H9 (cell line): Measurements from ENCODE around the gene OPHN1. TPM values are rescaled to one million over a fixed set of nuclear protein-coding genes. Genes with fewer than 3 reads are reported as not detected.

ENCODE experiments used
- DNase-seq: peaks from one replicate; pipeline ENCODE4 v3.0.0-alpha.2; 2017
- H2AFZ ChIP-seq: one replicate; pipeline ENCODE4 v1.6.1; 2013; ENCODE audit warnings: mild to moderate bottlenecking, low read length, control low read depth, moderate library complexity
- H2AK5ac ChIP-seq: 2 replicates; pipeline ENCODE4 v1.6.1; 2013; ENCODE audit warnings: low read length, control low read depth, mixed read lengths; ENCODE audit not compliant: insufficient read length
- H2BK120ac ChIP-seq: one replicate; pipeline ENCODE4 v1.6.1; 2013; ENCODE audit warnings: low read depth, mild to moderate bottlenecking, low read length, control low read depth, inconsistent platforms; ENCODE audit not compliant: poor library complexity, severe bottlenecking
- H2BK12ac ChIP-seq: 2 replicates; pipeline ENCODE4 v1.6.1; 2013; ENCODE audit warnings: low read length, control low read depth, mixed read lengths, low read depth; ENCODE audit not compliant: insufficient read length
- H2BK15ac ChIP-seq: 2 replicates; pipeline ENCODE4 v1.6.1; 2013; ENCODE audit warnings: low read depth, low read length, control low read depth
- H2BK20ac ChIP-seq: one replicate; pipeline ENCODE4 v1.6.1; 2013; ENCODE audit warnings: low read depth, mild to moderate bottlenecking, low read length, control low read depth, inconsistent platforms; ENCODE audit not compliant: poor library complexity, severe bottlenecking
- H2BK5ac ChIP-seq: 2 replicates; pipeline ENCODE4 v1.6.1; 2013; ENCODE audit warnings: low read length, control low read depth, mixed read lengths; ENCODE audit not compliant: insufficient read length
- H3K14ac ChIP-seq: 2 replicates; pipeline ENCODE4 v1.6.1; 2013; ENCODE audit warnings: low read length, control low read depth; ENCODE audit not compliant: insufficient read depth
- H3K18ac ChIP-seq: 2 replicates; pipeline ENCODE4 v1.6.1; 2013; ENCODE audit warnings: low read depth, mild to moderate bottlenecking, mixed read lengths, low read length, control low read depth; ENCODE audit not compliant: insufficient read length
- H3K23ac ChIP-seq: 2 replicates; pipeline ENCODE4 v1.6.1; 2013; ENCODE audit warnings: low read length, control low read depth, mixed read lengths, low read depth; ENCODE audit not compliant: insufficient read length
- H3K23me2 ChIP-seq: 2 replicates; pipeline ENCODE4 v1.6.1; 2013; ENCODE audit warnings: low read depth, mild to moderate bottlenecking, mixed read lengths, low read length, control low read depth; ENCODE audit not compliant: insufficient read length, poor library complexity, severe bottlenecking
- H3K27ac ChIP-seq: 2 replicates; pipeline ENCODE4 v1.5.1; 2013; ENCODE audit warnings: low read length, control low read depth, mixed read lengths, low read depth; ENCODE audit not compliant: insufficient read length
- H3K27me3 ChIP-seq: 2 replicates; pipeline ENCODE4 v1.6.1; 2013; ENCODE audit warnings: low read length, control low read depth, inconsistent platforms; ENCODE audit not compliant: insufficient read depth
- H3K4ac ChIP-seq: 2 replicates; pipeline ENCODE4 v1.6.1; 2013; ENCODE audit warnings: low read depth, mild to moderate bottlenecking, control low read depth, inconsistent platforms, low read length, moderate library complexity
- H3K4me1 ChIP-seq: 2 replicates; pipeline ENCODE4 v1.6.1; 2013; ENCODE audit warnings: low read length, control low read depth, inconsistent platforms; ENCODE audit not compliant: insufficient read depth
- H3K4me2 ChIP-seq: 2 replicates; pipeline ENCODE4 v1.6.1; 2013; ENCODE audit warnings: low read length, control low read depth, mixed read lengths; ENCODE audit not compliant: insufficient read length, insufficient read depth
- H3K56ac ChIP-seq: 2 replicates; pipeline ENCODE4 v1.6.1; 2013; ENCODE audit warnings: low read depth, mild to moderate bottlenecking, mixed read lengths, low read length, control low read depth; ENCODE audit not compliant: insufficient read length
- H3K79me1 ChIP-seq: 2 replicates; pipeline ENCODE4 v1.6.1; 2013; ENCODE audit warnings: low read depth, mild to moderate bottlenecking, moderate library complexity, low read length, control low read depth, inconsistent platforms; ENCODE audit not compliant: insufficient read depth, poor library complexity, severe bottlenecking
- H3K79me2 ChIP-seq: 2 replicates; pipeline ENCODE4 v1.6.1; 2013; ENCODE audit warnings: low read length, control low read depth, inconsistent platforms; ENCODE audit not compliant: insufficient read depth
- H3K9ac ChIP-seq: 2 replicates; pipeline ENCODE4 v1.6.1; 2013; ENCODE audit warnings: low read length, control low read depth, mixed read lengths; ENCODE audit not compliant: insufficient read length; ENCODE audit errors: extremely low read depth
- H3K9me3 ChIP-seq: one replicate; pipeline ENCODE4 v1.6.1; 2013; ENCODE audit warnings: low read depth, low read length, inconsistent platforms; ENCODE audit not compliant: control insufficient read depth
- H3T11ph ChIP-seq: one replicate; pipeline ENCODE4 v1.6.1; 2013; ENCODE audit warnings: mild to moderate bottlenecking, low read length, control low read depth, inconsistent platforms
- H4K20me1 ChIP-seq: one replicate; pipeline ENCODE4 v1.6.1; 2013; ENCODE audit not compliant: control insufficient read depth, insufficient read length, insufficient read depth
- H4K5ac ChIP-seq: 2 replicates; pipeline ENCODE4 v1.6.1; 2013; ENCODE audit warnings: low read depth, mild to moderate bottlenecking, mixed read lengths, low read length, control low read depth; ENCODE audit not compliant: insufficient read length
- H4K8ac ChIP-seq: replicated peaks from 2 replicates; pipeline ENCODE4 v1.6.1; 2013; ENCODE audit warnings: low read length, control low read depth, mixed read lengths, low read depth; ENCODE audit not compliant: insufficient read length
- H4K91ac ChIP-seq: 2 replicates; pipeline ENCODE4 v1.6.1; 2013; ENCODE audit warnings: low read depth, mild to moderate bottlenecking, moderate library complexity, mixed read lengths, low read length, control low read depth; ENCODE audit not compliant: insufficient read length
- H3K27ac Mint-ChIP-seq, 3 experiments: 2 replicates in 2 of 3; 3 replicates in 1 of 3; pipeline ENCODE4 v1.8.0; 2020 to 2021; ENCODE audit warnings: mixed read lengths in 3 of 3, mild to moderate bottlenecking in 1 of 3, moderate library complexity in 1 of 3
- H3K27me3 Mint-ChIP-seq: 2 replicates; pipeline ENCODE4 v1.8.0; 2021; ENCODE audit warnings: low read depth, mild to moderate bottlenecking, moderate library complexity, mixed read lengths
- H3K36me3 Mint-ChIP-seq, 3 experiments: 2 replicates in 2 of 3; 3 replicates in 1 of 3; pipeline ENCODE4 v1.8.0; 2020 to 2021; ENCODE audit warnings: low read depth in 3 of 3, mixed read lengths in 3 of 3; ENCODE audit not compliant: insufficient read depth in 1 of 3
- H3K4me1 Mint-ChIP-seq, 2 experiments: 2 replicates each; pipeline ENCODE4 v1.8.0; 2020; ENCODE audit warnings: mixed read lengths in 2 of 2
- H3K4me3 Mint-ChIP-seq, 2 experiments: 2 replicates in 1 of 2; 3 replicates in 1 of 2; pipeline ENCODE4 v1.8.0; 2020 to 2021; ENCODE audit warnings: mild to moderate bottlenecking in 2 of 2, mixed read lengths in 2 of 2, moderate library complexity in 1 of 2
- H3K9me3 Mint-ChIP-seq, 2 experiments: 2 replicates in 1 of 2; 3 replicates in 1 of 2; pipeline ENCODE4 v1.8.0; 2020; ENCODE audit warnings: mild to moderate bottlenecking in 2 of 2, mixed read lengths in 2 of 2, moderate library complexity in 1 of 2
- WGBS: extraction: QIAGEN DNeasy Blood & Tissue Kit; methylation state at CpG from one replicate; pipeline ENCODE4 v1.1.7; 2013; ENCODE audit warnings: missing lambda C conversion rate, low lambda C conversion rate, mixed read lengths; ENCODE audit not compliant: insufficient read length; ENCODE audit errors: extremely low coverage; 5-methylcytosine and 5-hydroxymethylcytosine counted together
- total RNA-seq: library from RNA; stranded (reverse); gene quantifications from 2 replicates; pipeline ENCODE4 v1.2.1, GENCODE V29; 2021
- TF ChIP-seq, protein P1 (sequence below): fragments of 200-600 bp; sonication (generic); conservative IDR thresholded peaks from 3 replicates; pipeline ENCODE4 v1.8.0; 2021; ENCODE audit warnings: antibody characterized with exemption, mild to moderate bottlenecking

The OPHN1 gene
- total RNA-seq, 1 experiment from 2014 or later = 1.5 TPM

DNA sequence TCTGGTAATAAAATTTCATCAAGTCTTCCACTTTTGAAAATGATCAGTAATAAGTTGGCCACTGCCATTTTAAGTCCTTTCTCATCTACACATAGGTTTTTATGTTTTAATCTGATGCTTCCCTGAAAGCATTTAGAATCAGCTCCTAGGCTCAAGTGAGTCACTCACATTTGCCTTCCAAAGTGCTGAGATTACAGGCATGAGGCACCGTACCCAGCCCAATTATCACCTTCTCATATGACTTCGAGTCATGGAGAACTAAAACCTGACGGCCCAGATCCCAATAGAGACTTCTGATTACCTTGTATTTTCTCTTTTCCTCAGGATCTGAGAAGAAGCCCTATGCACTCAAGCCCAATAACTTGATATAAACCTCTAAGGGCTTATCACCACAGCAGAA is 140.8 kb downstream of the OPHN1 start:
- H3K4me3 Mint-ChIP-seq = no peak overlapping the region
- H3K4me1 Mint-ChIP-seq = peaks cover 3% of the 10 kb centered on the region in 2 experiments; a peak in 3 of 4 replicates
- no peaks in the 10 kb centered on the region for H3K23me2 ChIP-seq
- no peak overlapping the region for H2BK12ac ChIP-seq
- no peak overlapping the region for H2BK120ac ChIP-seq
- no peak overlapping the region for H3K27ac ChIP-seq
- no peak overlapping the region for H2BK5ac ChIP-seq
- no peak overlapping the region for H3K56ac ChIP-seq
- no peak overlapping the region for H2AFZ ChIP-seq
- peaks cover 27% of the 10 kb centered on the region for H3K9me3 ChIP-seq
- H3T11ph ChIP-seq = no peak overlapping the region
- no peak overlapping the region for H3K4me2 ChIP-seq
- H3K79me2 ChIP-seq = no peaks in the 10 kb centered on the region
- no peak overlapping the region for H3K23ac ChIP-seq
- peaks cover 49 to 64% of the 10 kb centered on the region in 2 experiments for H3K9me3 Mint-ChIP-seq
- H3K4ac ChIP-seq = no peak overlapping the region
- no peak overlapping the region for H3K9ac ChIP-seq
- no peaks in the 10 kb centered on the region for H3K4me1 ChIP-seq
- no peak for DNase-seq
- no peak overlapping the region for H3K14ac ChIP-seq
- H3K79me1 ChIP-seq = no peaks in the 10 kb centered on the region
- TF ChIP-seq, protein P1, sequence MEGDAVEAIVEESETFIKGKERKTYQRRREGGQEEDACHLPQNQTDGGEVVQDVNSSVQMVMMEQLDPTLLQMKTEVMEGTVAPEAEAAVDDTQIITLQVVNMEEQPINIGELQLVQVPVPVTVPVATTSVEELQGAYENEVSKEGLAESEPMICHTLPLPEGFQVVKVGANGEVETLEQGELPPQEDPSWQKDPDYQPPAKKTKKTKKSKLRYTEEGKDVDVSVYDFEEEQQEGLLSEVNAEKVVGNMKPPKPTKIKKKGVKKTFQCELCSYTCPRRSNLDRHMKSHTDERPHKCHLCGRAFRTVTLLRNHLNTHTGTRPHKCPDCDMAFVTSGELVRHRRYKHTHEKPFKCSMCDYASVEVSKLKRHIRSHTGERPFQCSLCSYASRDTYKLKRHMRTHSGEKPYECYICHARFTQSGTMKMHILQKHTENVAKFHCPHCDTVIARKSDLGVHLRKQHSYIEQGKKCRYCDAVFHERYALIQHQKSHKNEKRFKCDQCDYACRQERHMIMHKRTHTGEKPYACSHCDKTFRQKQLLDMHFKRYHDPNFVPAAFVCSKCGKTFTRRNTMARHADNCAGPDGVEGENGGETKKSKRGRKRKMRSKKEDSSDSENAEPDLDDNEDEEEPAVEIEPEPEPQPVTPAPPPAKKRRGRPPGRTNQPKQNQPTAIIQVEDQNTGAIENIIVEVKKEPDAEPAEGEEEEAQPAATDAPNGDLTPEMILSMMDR = no peak
- H3K18ac ChIP-seq = no peak overlapping the region
- WGBS = no CpG with 5 or more reads among the region's 3 CpGs
- H2BK20ac ChIP-seq = no peak overlapping the region
- H3K27me3 Mint-ChIP-seq = no peaks in the 10 kb centered on the region
- no peak overlapping the region for H4K91ac ChIP-seq
- no peaks in the 10 kb centered on the region for H4K20me1 ChIP-seq
- H4K5ac ChIP-seq = no peak overlapping the region
- no peaks in the 10 kb centered on the region for H3K27me3 ChIP-seq
- no peak overlapping the region for H4K8ac ChIP-seq
- H3K27ac Mint-ChIP-seq = no peak overlapping the region
- H2AK5ac ChIP-seq = no peak overlapping the region
- no peak overlapping the region for H2BK15ac ChIP-seq
- H3K36me3 Mint-ChIP-seq = peaks cover 0 to 3% (median 0%) of the 10 kb centered on the region in 3 experiments; a peak in 2 of 7 replicates
